Effector memory CD4-positive, alpha-beta T cell (primary cell): Measurements from ENCODE around the gene ENAH.
A peak's percentile ranks its signal among the peaks of the same experiment; 100 is the strongest.

Experiments
- DNase-seq, 3 donors: peaks; one replicate each; pipeline ENCODE4 v3.0.0-alpha.2; 2020
- H3K27ac ChIP-seq: 2 replicates; pipeline ENCODE4 v1.7.0; 2013; ENCODE audit warnings: mild to moderate bottlenecking, low read length, moderate library complexity; ENCODE audit not compliant: insufficient read depth, poor library complexity, severe bottlenecking
- H3K27me3 ChIP-seq: replicated peaks from 2 replicates; pipeline ENCODE4 v1.7.0; 2013; ENCODE audit warnings: mild to moderate bottlenecking, low read length; ENCODE audit not compliant: insufficient read depth, control insufficient read depth, poor library complexity, severe bottlenecking
- H3K36me3 ChIP-seq: 2 replicates; pipeline ENCODE4 v1.7.0; 2013; ENCODE audit warnings: mild to moderate bottlenecking, low read length, moderate library complexity; ENCODE audit not compliant: control insufficient read depth, insufficient read depth
- H3K4me1 ChIP-seq: 2 replicates; pipeline ENCODE4 v1.7.0; 2013; ENCODE audit warnings: low read length, mild to moderate bottlenecking; ENCODE audit not compliant: control insufficient read depth, insufficient read depth, poor library complexity, severe bottlenecking
- H3K4me3 ChIP-seq: 2 replicates; pipeline ENCODE4 v1.7.0; 2013; ENCODE audit warnings: low read length, low read depth, mild to moderate bottlenecking; ENCODE audit not compliant: insufficient read depth, poor library complexity, severe bottlenecking
- H3K9me3 ChIP-seq: 2 replicates; pipeline ENCODE4 v1.7.0; 2013; ENCODE audit warnings: mild to moderate bottlenecking, low read length, moderate library complexity; ENCODE audit not compliant: control insufficient read depth

Gene ENAH

DNA sequence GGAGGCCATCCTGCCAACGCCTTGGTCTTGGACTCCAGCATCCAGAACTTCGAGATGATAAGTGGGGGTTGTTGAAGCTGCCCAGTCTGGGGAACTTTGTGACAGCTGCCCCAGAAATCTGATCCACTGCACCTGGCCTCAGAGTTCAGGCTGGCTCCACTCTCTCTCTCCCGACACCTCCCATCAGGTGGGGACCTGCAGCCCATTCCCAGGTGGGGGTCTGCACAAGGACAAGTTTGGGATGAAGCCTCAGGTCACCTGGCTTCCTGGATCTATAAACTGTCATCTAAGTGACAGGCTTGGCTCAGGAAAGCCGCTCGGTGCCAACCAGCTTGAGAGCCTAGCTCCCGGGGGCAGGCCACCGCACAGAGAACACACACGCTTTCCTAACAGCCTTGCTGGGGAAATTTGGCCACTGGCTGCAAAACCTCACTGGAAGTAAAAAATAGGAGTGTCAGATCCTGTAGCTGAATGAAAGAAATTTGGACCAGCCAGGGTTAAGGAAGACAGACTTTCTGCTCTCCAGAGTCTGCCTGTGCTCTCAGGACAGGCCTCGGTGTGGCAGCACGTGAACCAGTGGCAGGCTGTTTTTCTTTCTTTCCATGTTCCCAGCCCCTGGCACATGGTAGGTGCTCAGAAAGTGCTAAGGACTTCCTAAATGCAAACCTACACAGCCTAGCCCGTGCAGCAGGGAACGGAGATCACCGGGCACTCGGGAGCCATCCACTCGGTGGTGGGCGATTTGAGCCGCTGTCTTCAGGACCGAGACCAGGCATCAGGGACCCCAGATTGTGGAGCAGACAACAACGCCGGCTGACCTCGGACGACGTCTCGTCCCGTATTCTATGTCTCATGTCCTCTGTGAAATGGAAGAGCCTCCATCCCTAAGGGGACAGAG, 182.5 kb downstream of the ENAH start:
- Histone ChIP-seq H3K27me3 (no peaks in the 10 kb centered on the region), H3K4me1 (peaks cover 32% of the 10 kb centered on the region), H3K4me3 (no peak overlapping the region), H3K9me3 (no peaks in the 10 kb centered on the region), H3K27ac (no peak overlapping the region), H3K36me3 (no peaks in the 10 kb centered on the region)
- DNase-seq = no peak

DNA sequence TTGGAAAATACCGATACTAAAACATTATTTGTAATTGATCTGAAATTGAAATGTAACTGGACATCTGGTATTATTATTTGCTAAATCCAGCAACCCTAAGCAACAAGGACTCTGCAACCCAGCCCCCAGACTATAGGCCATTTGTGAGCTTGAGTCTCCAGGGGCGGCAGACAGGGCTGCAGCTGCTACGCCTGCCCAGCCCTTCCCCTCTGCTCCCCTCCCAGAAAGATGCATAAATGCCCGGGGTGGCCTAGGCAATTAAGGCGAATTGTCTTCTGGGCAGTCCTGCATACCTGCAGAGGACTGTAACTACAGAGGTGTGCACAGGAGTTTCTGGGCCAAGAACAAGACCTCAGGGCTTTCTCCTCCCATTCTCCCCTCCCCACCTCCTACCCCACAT, 183.9 kb downstream of the ENAH start:
- H3K27ac ChIP-seq = no peak overlapping the region
- no peaks in the 10 kb centered on the region for H3K27me3 ChIP-seq

DNA sequence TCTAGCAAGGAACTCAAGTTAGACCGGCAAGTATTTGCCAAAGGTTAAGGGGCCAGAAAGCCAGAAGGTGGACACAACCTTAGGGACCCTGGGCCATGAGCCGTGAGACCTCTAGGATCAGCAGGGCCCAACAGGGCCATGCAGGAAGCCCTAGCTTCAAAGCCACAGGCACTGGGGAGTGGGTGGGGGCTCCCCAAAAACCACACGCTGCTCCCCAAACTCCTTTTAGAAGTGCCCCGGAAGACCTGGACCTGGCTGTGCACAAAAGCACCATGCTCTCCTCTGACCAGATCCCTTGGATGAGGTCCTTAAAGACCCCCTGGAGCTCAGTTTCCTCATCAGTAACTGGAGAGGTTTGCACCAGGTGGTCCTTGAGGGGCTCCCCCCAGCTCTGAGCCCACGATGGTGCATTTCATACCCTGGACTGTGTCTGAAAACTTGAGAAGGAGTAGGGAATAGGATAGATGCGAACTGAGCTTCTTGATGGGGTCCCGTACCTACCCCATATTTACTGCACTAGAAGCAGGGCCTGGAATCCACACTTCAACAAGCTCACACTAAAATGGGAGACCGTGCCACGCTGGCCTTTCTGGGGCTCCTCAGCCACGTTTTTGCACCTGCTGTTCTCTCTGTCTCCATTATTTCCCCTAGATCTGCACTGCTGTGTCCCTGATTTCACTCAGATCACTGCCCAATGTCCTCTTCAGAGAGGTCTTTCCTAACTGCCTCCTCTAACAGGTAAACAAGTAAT, 184.5 kb downstream of the ENAH start:
- peaks cover 26% of the 10 kb centered on the region for H3K4me1 ChIP-seq
- no peaks in the 10 kb centered on the region for H3K9me3 ChIP-seq
- H3K4me3 ChIP-seq = peak overlapping the region; percentile 75
- no peak for DNase-seq
- no peaks in the 10 kb centered on the region for H3K36me3 ChIP-seq
- no peaks in the 10 kb centered on the region for H3K27me3 ChIP-seq
- H3K27ac ChIP-seq = peak overlapping the region; percentile 87

More for the DNA sequence above, 183.9 kb downstream of the ENAH start:
- no peaks in the 10 kb centered on the region for H3K36me3 ChIP-seq
- peaks cover 26% of the 10 kb centered on the region for H3K4me1 ChIP-seq
- no peak for DNase-seq
- no peaks in the 10 kb centered on the region for H3K9me3 ChIP-seq
- no peak overlapping the region for H3K4me3 ChIP-seq

DNA sequence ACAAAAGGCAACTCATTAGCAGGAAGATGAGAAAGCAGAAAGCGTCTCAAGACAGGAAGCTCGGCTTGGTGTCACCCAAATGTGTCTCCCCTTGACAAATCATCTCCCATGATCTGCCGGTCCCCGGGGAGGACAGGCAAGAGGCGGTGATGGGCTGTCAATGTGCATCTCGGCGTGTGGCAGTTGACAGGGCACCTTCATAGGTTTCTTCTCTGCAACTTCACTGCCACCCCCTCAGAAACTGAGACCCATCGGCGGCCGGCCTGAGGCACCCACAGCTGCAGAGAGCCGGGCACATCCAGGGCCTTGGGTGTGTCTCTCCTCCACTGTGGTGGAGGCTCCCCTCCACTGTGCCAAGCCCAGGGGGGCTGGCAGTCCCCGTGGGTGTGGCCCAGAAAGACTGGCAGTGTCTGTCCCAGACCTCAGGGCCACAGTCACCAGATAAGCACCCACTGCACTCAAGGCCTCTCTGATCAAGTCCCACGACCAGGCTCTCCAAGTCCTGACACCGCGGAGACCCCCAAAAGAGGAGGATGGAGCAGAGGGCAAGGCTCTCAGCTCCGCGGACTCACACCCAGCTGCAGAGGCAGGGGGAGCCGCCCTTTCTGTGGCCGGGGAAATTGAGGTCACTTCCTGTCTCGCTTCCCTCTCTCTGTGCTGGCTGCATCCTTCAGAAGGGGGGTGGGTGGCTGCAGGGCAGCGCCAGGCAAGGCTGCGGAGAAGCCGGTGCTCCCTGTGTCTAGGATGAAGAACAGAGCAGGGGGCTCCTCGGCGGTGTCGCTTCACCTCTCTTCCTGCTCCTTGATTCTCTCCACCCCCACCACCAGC, 185.5 kb downstream of the ENAH start:
- peak; percentile 65 to 74 (median 72) for DNase-seq
- H3K9me3 ChIP-seq = no peaks in the 10 kb centered on the region
- H3K27ac ChIP-seq = peak overlapping the region; percentile 87
- peak overlapping the region; percentile 75 for H3K4me3 ChIP-seq
- no peaks in the 10 kb centered on the region for H3K36me3 ChIP-seq
- no peaks in the 10 kb centered on the region for H3K27me3 ChIP-seq
- H3K4me1 ChIP-seq = peaks cover 26% of the 10 kb centered on the region

DNA sequence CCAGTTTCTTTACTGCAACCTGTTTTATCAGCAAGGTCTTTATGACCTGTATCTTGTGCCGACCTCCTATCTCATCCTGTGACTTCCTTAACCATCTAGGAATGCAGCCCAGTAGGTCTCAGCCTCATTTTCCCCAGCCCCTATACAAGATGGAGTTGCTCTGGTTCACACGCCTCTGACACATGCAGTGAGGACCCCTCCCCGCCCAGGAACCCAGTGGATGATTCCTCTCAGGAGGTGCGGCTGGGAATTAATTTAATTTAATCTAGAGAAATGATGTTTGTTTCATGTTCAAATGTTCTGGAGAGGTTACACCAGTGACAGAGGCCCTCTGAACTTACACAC, 186.1 kb downstream of the ENAH start:
- H3K27me3 ChIP-seq = no peaks in the 10 kb centered on the region
- DNase-seq = no peak
- H3K4me1 ChIP-seq = peaks cover 26% of the 10 kb centered on the region
- peak overlapping the region; percentile 87 for H3K27ac ChIP-seq
- no peaks in the 10 kb centered on the region for H3K9me3 ChIP-seq
- no peak overlapping the region for H3K4me3 ChIP-seq
- H3K36me3 ChIP-seq = no peaks in the 10 kb centered on the region

DNA sequence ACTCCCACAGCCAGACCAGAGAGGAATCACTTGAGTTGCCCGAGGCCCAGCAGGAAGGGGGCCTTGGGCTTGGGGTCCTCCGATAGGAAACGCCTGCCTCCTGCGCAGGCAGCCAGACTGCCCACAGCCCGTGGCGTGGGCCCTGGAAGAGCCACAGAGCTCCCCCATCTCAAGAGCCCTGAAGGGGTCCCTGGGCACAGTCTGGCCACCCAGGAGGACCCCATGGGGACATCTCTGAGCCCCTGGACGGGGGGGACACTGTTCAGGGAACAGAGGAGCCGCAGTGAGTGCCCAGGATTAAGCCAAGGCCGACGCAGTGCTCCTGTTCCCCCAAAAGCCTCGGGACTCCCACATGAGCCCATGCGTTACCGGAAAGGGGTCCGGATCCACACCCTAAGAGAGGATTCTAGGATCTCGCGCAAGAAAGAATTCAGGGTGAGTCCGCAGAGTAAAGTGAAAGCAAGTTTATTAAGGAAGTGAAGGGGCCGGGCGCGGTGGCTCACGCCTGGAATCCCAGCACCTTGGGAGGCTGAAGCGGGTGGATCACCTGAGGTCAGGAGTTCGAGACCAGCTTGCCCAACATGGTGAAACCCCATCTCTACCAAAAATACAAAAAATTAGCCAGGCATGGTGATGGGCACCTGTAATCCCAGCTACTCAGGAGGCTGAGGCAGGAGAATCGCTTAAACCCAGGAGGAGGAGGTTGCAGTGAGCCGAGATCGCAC, 187.0 kb downstream of the ENAH start:
- Histone ChIP-seq H3K4me1 (peaks cover 26% of the 10 kb centered on the region), H3K36me3 (no peaks in the 10 kb centered on the region), H3K4me3 (no peak overlapping the region), H3K27ac (no peak overlapping the region), H3K27me3 (no peaks in the 10 kb centered on the region), H3K9me3 (no peaks in the 10 kb centered on the region)
- no peak for DNase-seq

DNA sequence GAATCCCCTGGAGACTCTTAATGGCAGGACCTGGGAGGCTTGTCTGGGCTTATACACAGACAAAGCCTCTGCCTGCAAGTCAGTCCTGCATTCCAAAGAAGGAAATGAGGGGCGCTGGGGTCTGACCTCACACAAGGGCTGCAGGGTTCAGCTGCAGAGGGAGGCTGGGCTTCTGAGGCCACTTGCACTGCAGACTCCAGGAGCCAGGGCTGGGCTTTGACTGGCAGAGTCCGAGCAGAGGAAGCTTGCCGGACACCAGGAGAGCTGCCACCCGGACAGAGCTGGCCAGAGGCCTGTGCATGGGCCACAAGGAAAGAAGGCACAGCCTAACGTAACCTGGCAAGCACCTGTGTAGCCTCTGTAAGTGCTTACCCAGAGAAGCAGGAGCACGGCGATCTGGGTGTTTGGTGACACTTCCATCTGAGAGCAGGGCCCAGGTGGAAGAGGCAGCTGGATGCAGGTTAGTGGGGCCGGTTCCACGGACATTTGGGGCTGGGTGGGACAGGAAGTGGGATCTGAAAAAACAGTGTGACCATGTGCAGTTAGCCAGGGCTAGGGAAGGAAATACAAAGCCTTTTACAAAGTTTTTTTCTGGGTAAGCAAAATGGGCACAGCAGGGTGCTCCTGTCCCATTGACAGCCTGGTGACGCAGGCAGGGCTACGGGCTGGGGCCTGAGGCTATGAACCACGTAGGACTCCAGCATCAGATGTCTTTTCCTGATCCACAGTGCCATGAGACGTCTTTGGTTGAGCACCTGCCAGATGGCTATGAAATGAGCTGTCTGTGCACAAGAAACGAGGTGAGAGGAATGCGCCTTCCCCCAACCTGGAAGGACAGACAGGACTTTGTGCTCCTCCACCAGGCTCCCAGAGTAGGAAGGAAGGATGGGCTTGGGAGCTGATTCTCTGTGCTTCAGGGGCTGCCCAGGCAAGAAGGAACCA, 187.8 kb downstream of the ENAH start:
- no peaks in the 10 kb centered on the region for H3K9me3 ChIP-seq
- no peak overlapping the region for H3K27ac ChIP-seq
- H3K36me3 ChIP-seq = no peaks in the 10 kb centered on the region
- DNase-seq = no peak
- no peak overlapping the region for H3K4me3 ChIP-seq
- H3K27me3 ChIP-seq = no peaks in the 10 kb centered on the region
- peaks cover 31% of the 10 kb centered on the region for H3K4me1 ChIP-seq

DNA sequence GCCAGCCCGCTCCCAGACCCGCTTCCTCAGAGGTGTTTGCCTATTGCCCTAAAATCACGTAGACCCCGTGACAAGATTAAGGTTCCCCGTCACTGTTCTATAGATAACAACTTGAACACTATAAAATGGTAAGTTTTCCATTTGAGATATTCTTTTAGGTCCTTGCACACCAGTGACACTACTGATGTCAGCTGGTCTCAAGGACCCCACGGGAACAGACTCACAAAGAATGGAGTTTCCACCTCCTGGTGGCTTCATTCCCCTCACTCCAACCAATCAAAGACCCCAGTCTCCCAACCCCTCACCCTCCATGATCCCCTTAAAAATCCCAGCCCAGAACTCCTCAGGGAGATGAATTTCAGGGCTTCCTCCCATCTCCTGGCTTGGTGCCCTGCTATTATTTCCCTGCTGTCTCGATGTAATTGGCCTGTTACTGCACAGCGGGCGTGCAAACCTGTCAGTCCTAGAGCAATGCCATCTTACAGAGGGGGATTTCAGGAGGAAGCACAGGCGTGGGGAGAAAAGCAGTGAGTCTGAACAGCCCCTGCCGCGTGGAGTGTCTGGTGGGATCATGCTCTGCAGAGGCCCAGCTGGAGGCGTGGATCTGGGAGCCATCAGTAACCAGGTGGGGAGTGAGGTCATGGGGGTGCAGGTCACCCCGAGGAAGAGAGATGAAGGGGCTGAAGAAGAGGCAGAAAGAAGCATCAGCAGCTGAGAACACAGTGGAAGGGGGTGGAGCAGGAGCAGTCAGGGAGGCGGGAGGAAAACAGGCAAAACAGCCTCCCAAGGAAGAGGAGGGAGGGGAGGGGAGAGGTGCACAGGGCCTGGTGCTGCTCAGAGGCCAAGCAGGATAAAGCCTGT, 190.0 kb downstream of the ENAH start:
- Histone ChIP-seq H3K4me1 (peaks cover 18% of the 10 kb centered on the region), H3K36me3 (no peaks in the 10 kb centered on the region), H3K27ac (no peak overlapping the region), H3K27me3 (no peaks in the 10 kb centered on the region), H3K4me3 (no peak overlapping the region), H3K9me3 (no peaks in the 10 kb centered on the region)
- DNase-seq = no peak
